ENCODE measurements around the gene DENND5A.

DNA sequence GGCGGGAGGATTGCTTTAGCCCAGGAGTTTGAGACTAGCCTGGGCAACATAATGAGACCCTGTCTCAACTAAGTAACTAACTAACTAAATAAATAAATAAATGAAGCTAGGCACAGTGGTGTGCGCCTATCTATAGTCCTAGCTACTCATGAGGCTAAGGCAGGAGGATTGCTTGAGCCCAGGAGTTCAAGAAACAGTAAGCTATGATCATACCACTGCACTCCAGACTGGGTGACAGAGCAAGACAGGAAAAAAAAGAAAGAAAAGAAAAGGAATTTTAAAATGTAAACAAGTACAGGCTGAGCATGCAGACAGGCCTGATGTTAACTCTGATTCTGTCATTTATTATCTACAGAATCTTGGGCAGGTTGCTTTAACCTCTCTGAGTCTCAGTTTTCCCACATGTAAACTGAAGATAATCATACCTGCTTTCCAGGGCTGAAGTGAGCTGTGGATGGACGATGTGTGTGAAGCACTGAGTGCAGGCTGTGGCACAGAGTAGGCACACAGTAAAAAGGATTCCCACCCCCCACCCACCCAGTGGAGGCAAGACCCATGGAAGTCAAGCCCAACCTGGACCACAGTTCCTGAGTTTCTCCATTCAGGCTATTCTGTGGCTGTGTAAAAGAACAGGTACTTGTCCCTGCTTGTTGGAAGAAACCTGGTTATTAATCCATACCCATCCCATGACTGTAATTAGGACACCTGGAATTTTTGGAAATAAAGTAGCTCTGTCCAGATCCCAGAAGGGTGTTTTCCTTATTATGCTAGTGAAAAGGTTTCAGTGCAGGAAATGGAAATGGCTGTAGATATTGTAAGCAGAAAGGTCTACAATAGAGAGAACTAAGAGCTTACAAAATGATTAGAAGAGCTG is 155.1 kb downstream of the DENND5A start:
- no peak for TF ChIP-seq POLR2A (IDR thresholded peaks at IDR 0.05)
- TF ChIP-seq, protein P1, sequence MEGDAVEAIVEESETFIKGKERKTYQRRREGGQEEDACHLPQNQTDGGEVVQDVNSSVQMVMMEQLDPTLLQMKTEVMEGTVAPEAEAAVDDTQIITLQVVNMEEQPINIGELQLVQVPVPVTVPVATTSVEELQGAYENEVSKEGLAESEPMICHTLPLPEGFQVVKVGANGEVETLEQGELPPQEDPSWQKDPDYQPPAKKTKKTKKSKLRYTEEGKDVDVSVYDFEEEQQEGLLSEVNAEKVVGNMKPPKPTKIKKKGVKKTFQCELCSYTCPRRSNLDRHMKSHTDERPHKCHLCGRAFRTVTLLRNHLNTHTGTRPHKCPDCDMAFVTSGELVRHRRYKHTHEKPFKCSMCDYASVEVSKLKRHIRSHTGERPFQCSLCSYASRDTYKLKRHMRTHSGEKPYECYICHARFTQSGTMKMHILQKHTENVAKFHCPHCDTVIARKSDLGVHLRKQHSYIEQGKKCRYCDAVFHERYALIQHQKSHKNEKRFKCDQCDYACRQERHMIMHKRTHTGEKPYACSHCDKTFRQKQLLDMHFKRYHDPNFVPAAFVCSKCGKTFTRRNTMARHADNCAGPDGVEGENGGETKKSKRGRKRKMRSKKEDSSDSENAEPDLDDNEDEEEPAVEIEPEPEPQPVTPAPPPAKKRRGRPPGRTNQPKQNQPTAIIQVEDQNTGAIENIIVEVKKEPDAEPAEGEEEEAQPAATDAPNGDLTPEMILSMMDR (IDR thresholded peaks at IDR 0.05) = no peak

Data from right lobe of liver (tissue), 4 donors.